Endodermal cell (in vitro differentiated cells): ENCODE results near the gene PCCA. TPM values are rescaled to one million over a fixed set of nuclear protein-coding genes. Genes with fewer than 3 reads are reported as not detected.
"Not testable (repeated sequence)": the region's sequence is repeated elsewhere in the genome, so short reads cannot be mapped to it uniquely, and the experiment has no call there.

Experiments
- DNase-seq: peaks from one replicate; pipeline ENCODE4 v3.0.0-alpha.2; 2017
- H3K27ac ChIP-seq: 2 replicates; pipeline ENCODE4 v1.5.1; 2013; ENCODE audit warnings: mild to moderate bottlenecking, low read depth, low read length, moderate library complexity
- H3K27me3 ChIP-seq: 2 replicates; pipeline ENCODE4 v1.6.1; 2013; ENCODE audit warnings: mild to moderate bottlenecking, low read length, moderate library complexity; ENCODE audit not compliant: insufficient read depth, control insufficient read depth, poor library complexity, severe bottlenecking
- H3K36me3 ChIP-seq: 2 replicates; pipeline ENCODE4 v1.7.0; 2013; ENCODE audit warnings: mild to moderate bottlenecking, low read length, moderate library complexity; ENCODE audit not compliant: control insufficient read depth, insufficient read depth
- H3K4me1 ChIP-seq: one replicate; pipeline ENCODE4 v1.7.0; 2013; ENCODE audit warnings: low read length; ENCODE audit not compliant: control insufficient read depth, insufficient read depth
- H3K4me3 ChIP-seq: 2 replicates; pipeline ENCODE4 v1.5.1; 2013; ENCODE audit warnings: mild to moderate bottlenecking, low read length, moderate library complexity
- H3K9ac ChIP-seq: 2 replicates; pipeline ENCODE4 v1.6.1; 2013; ENCODE audit warnings: mild to moderate bottlenecking, low read length, moderate library complexity; ENCODE audit not compliant: poor library complexity, severe bottlenecking; ENCODE audit errors: extremely low read depth
- H3K9me3 ChIP-seq: 2 replicates; pipeline ENCODE4 v1.6.1; 2013; ENCODE audit warnings: mild to moderate bottlenecking, low read length, moderate library complexity; ENCODE audit not compliant: control insufficient read depth
- H3K27ac Mint-ChIP-seq: 2 replicates; pipeline ENCODE4 v1.8.0; 2020; ENCODE audit warnings: mixed read lengths
- H3K27me3 Mint-ChIP-seq: 2 replicates; pipeline ENCODE4 v1.8.0; 2021; ENCODE audit warnings: mild to moderate bottlenecking, mixed read lengths; ENCODE audit not compliant: insufficient read depth
- H3K36me3 Mint-ChIP-seq: 2 replicates; pipeline ENCODE4 v1.8.0; 2020; ENCODE audit warnings: low read depth, mixed read lengths
- H3K4me1 Mint-ChIP-seq: 2 replicates; pipeline ENCODE4 v1.8.0; 2020; ENCODE audit warnings: mixed read lengths
- H3K4me3 Mint-ChIP-seq: 2 replicates; pipeline ENCODE4 v1.8.0; 2020; ENCODE audit warnings: mild to moderate bottlenecking, moderate library complexity, mixed read lengths
- H3K9me3 Mint-ChIP-seq: 2 replicates; pipeline ENCODE4 v1.8.0; 2020; ENCODE audit warnings: mild to moderate bottlenecking, mixed read lengths
- WGBS, 2 experiments: methylation state at CpG; one replicate each; pipeline versions ENCODE4 v1.1.5 to v1.1.7; 2013; ENCODE audit warnings: missing lambda C conversion rate in 2 of 2, mixed read lengths in 1 of 2; ENCODE audit not compliant: insufficient coverage in 1 of 2, insufficient read length in 1 of 2; 5-methylcytosine and 5-hydroxymethylcytosine counted together
- total RNA-seq, 2 donors: library from RNA; stranded (reverse); fragmentation: NEBNext Ultra II Directional in 1 of 2; extraction: Animal tissue kit (Norgen Biotek cat#: 25700) in 1 of 2; gene quantifications; 2 replicates in 1 of 2; 3 replicates in 1 of 2; pipeline ENCODE4 v1.2.1, GENCODE V29; 2021
- TF ChIP-seq, protein P1 (sequence below): fragments of 200-600 bp; sonication (generic); conservative IDR thresholded peaks from 2 replicates; pipeline ENCODE4 v1.5.0; 2021; ENCODE audit warnings: antibody characterized with exemption, mild to moderate bottlenecking

Gene PCCA
- total RNA-seq, 2 donors from 2014 or later: 60.2 to 67.2 TPM

GRCh38 chr13:100573121-100573520 lies 484.2 kb downstream of the PCCA start:
- H3K36me3 ChIP-seq: no peaks in the 10 kb centered on the region
- Mint-ChIP-seq H3K4me3 (no peak overlapping the region), H3K27ac (no peak overlapping the region), H3K36me3 (peaks cover 4% of the 10 kb centered on the region), H3K27me3 (no peaks in the 10 kb centered on the region), H3K4me1 (no peaks in the 10 kb centered on the region), H3K9me3 (peaks cover 17% of the 10 kb centered on the region)
- peaks cover 8% of the 10 kb centered on the region for H3K9me3 ChIP-seq
- no peak overlapping the region for H3K9ac ChIP-seq
- no peak overlapping the region for H3K4me3 ChIP-seq
- DNase-seq: peak; percentile 87
- no peak overlapping the region for H3K27ac ChIP-seq
- no peaks in the 10 kb centered on the region for H3K27me3 ChIP-seq
- 50% methylated on average over 2 of the region's 2 CpGs; no CpG with 5 or more reads in 1 of the 2 experiments for WGBS, 2 experiments
- H3K4me1 ChIP-seq: no peaks in the 10 kb centered on the region
- TF ChIP-seq, protein P1, sequence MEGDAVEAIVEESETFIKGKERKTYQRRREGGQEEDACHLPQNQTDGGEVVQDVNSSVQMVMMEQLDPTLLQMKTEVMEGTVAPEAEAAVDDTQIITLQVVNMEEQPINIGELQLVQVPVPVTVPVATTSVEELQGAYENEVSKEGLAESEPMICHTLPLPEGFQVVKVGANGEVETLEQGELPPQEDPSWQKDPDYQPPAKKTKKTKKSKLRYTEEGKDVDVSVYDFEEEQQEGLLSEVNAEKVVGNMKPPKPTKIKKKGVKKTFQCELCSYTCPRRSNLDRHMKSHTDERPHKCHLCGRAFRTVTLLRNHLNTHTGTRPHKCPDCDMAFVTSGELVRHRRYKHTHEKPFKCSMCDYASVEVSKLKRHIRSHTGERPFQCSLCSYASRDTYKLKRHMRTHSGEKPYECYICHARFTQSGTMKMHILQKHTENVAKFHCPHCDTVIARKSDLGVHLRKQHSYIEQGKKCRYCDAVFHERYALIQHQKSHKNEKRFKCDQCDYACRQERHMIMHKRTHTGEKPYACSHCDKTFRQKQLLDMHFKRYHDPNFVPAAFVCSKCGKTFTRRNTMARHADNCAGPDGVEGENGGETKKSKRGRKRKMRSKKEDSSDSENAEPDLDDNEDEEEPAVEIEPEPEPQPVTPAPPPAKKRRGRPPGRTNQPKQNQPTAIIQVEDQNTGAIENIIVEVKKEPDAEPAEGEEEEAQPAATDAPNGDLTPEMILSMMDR: peak; percentile 89

DNA sequence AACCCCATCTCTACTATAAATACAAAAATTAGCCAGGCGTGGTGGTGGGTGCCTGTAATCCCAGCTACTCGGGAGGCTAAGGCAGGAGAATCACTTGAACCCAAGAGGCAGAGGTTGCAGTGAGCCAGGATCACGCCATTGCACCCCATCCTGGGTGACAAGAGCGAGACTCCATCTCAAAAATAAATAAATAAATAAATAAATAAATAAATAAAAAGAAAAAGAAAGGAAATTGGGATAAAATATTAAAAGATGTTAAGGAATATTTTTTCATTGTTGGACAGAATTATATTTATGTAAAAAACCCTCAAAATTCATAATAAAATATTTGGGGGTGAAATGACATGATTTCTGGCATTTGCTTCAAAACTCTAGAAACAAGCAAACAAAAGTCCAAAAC lies 488.3 kb downstream of the PCCA start:
- peaks cover 17% of the 10 kb centered on the region for H3K9me3 ChIP-seq
- H3K4me1 ChIP-seq, H3K27ac Mint-ChIP-seq, H3K4me1 Mint-ChIP-seq, H3K27me3 Mint-ChIP-seq, H3K36me3 ChIP-seq, H3K4me3 Mint-ChIP-seq, H3K27ac ChIP-seq, H3K9ac ChIP-seq, DNase-seq, H3K27me3 ChIP-seq, H3K4me3 ChIP-seq: not testable (repeated sequence)
- H3K9me3 Mint-ChIP-seq: peaks cover 19% of the 10 kb centered on the region
- H3K36me3 Mint-ChIP-seq: peaks cover 23% of the 10 kb centered on the region
- WGBS, 2 experiments: 94% methylated on average over 3 of the region's 4 CpGs; no CpG with 5 or more reads in 1 of the 2 experiments

Other genes with a start within 250 kb of the PCCA start
- 10 to 100 TPM; 11.0 to 13.7 TPM for gene ZIC5, start 117.3 kb upstream of the PCCA start, total RNA-seq
- gene ZIC2, start 107.3 kb upstream of the PCCA start, total RNA-seq: 100 to 1,000 TPM; 182 to 301 TPM